Transverse colon (tissue), 4 donors: ENCODE measurements around the gene PDIA5. TPM values are rescaled to one million over a fixed set of nuclear protein-coding genes. Genes with fewer than 3 reads are reported as not detected.
"Not testable (repeated sequence)": the region's sequence is repeated elsewhere in the genome, so short reads cannot be mapped to it uniquely, and the experiment has no call there.

ENCODE experiments used
- DNase-seq: peaks from one replicate; pipeline ENCODE4 v3.0.0-alpha.2; 2019
- H3K27ac ChIP-seq, 4 donors: fragments of 200-600 bp; sonication (generic); 2 replicates each; pipeline ENCODE4 v1.5.1; 2016 to 2018; ENCODE audit warnings: inconsistent platforms in 4 of 4
- H3K27me3 ChIP-seq: fragments of 200-600 bp; sonication (generic); 2 replicates; pipeline ENCODE4 v1.5.1; 2017; ENCODE audit warnings: inconsistent platforms
- H3K36me3 ChIP-seq, 4 donors: fragments of 200-600 bp; sonication (generic); 2 replicates each; pipeline ENCODE4 v1.5.1; 2017 to 2019; ENCODE audit warnings: inconsistent platforms in 4 of 4
- H3K4me1 ChIP-seq, 4 donors: fragments of 200-600 bp; sonication (generic); 2 replicates each; pipeline ENCODE4 v1.5.1; 2017 to 2020; ENCODE audit warnings: inconsistent platforms in 4 of 4
- H3K4me3 ChIP-seq, 4 donors: fragments of 200-600 bp; sonication (generic); 1 replicate in 1 of 4; 2 replicates in 3 of 4; pipeline versions ENCODE4 v1.5.1 to v1.6.1; 2017 to 2019; ENCODE audit warnings: inconsistent platforms in 4 of 4
- H3K9me3 ChIP-seq, 2 donors: fragments of 200-600 bp; sonication (generic); 2 replicates each; pipeline ENCODE4 v1.5.1; 2017 to 2019; ENCODE audit warnings: inconsistent platforms in 2 of 2
- EP300 ChIP-seq: sonication (generic); formaldehyde crosslinking; IDR thresholded peaks from one replicate; pipeline ENCODE4 v1.6.1; 2017; ENCODE audit warnings: antibody characterized with exemption, low read depth
- POLR2A ChIP-seq: fragments of 450-650 bp; IDR thresholded peaks from one replicate; pipeline ENCODE4 v1.6.1; 2016; ENCODE audit warnings: antibody characterized with exemption, mild to moderate bottlenecking, moderate library complexity
- POLR2AphosphoS5 ChIP-seq, 3 donors: sonication (generic); formaldehyde crosslinking; IDR thresholded peaks; one replicate each; pipeline ENCODE4 v1.6.1; 2016; ENCODE audit warnings: antibody characterized with exemption in 3 of 3
- WGBS, 2 donors: methylation state at CpG; one replicate each; pipeline ENCODE4 v1.1.5; 2018; ENCODE audit warnings: low coverage in 1 of 2; 5-methylcytosine and 5-hydroxymethylcytosine counted together
- in situ Hi-C, 4 donors: fragments of 200-750 bp; cut with MboI; loops; one replicate each; pipeline versions ENCODE4 v1.15.0 to v1.15.1; 2017; ENCODE audit warnings: low sequenced_read_pairs in 3 of 4, low pct_ligation_motif_present in 1 of 4, low pct_unique_long_range_greater_than_20kb in 1 of 4
- intact Hi-C: fragments of 100-400 bp; cut with DNase I; formaldehyde crosslinking; loops from one replicate; pipeline ENCODE4 v1.15.1; 2023; ENCODE audit warnings: low total_unique reads
- total RNA-seq, 4 donors: library from RNA; depleted of rRNA; stranded (reverse); fragments of >200 nt; gene quantifications; one replicate each; pipeline ENCODE4 v1.1.0, GENCODE V29; 2016
- TF ChIP-seq, protein P1 (sequence below), 5 experiments: fragments of 200-600 bp in 3 of 5; fragments of 450-650 bp in 2 of 5; sonication (generic) in 3 of 5; IDR thresholded peaks; 1 replicate in 2 of 5; 2 replicates in 3 of 5; pipeline ENCODE4 v1.5.1; 2016 to 2017; ENCODE audit warnings: antibody characterized with exemption in 5 of 5, inconsistent platforms in 3 of 5, mild to moderate bottlenecking in 2 of 5, moderate library complexity in 1 of 5

The PDIA5 gene
- total RNA-seq, 4 donors from 2014 or later: 17.3 to 185 (median 65.1) TPM

GRCh38 chr3:123148772-123149171, 81.9 kb downstream of the PDIA5 start:
- 93 to 96% methylated on average over 8 of the region's 8 CpGs for WGBS, 2 donors
- intact Hi-C loops: no loop called here
- no peaks in the 10 kb centered on the region for H3K27me3 ChIP-seq
- in situ Hi-C loops: no loop called here
- DNase-seq: no peak
- no peak overlapping the region for H3K4me3 ChIP-seq
- H3K27ac ChIP-seq: no peak overlapping the region
- no peaks in the 10 kb centered on the region for H3K9me3 ChIP-seq
- H3K36me3 ChIP-seq: peaks cover 0 to 15% (median 7%) of the 10 kb centered on the region in 4 donors
- no peaks in the 10 kb centered on the region for H3K4me1 ChIP-seq
- TF ChIP-seq EP300: no peak
- TF ChIP-seq POLR2A: no peak
- TF ChIP-seq, protein P1, sequence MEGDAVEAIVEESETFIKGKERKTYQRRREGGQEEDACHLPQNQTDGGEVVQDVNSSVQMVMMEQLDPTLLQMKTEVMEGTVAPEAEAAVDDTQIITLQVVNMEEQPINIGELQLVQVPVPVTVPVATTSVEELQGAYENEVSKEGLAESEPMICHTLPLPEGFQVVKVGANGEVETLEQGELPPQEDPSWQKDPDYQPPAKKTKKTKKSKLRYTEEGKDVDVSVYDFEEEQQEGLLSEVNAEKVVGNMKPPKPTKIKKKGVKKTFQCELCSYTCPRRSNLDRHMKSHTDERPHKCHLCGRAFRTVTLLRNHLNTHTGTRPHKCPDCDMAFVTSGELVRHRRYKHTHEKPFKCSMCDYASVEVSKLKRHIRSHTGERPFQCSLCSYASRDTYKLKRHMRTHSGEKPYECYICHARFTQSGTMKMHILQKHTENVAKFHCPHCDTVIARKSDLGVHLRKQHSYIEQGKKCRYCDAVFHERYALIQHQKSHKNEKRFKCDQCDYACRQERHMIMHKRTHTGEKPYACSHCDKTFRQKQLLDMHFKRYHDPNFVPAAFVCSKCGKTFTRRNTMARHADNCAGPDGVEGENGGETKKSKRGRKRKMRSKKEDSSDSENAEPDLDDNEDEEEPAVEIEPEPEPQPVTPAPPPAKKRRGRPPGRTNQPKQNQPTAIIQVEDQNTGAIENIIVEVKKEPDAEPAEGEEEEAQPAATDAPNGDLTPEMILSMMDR (IDR thresholded peaks at IDR 0.05): no peak
- TF ChIP-seq POLR2AphosphoS5 (IDR thresholded peaks at IDR 0.05): no peak

- Histone ChIP-seq H3K27me3 (no peaks in the 10 kb centered on the region), H3K4me3 (no peak overlapping the region), H3K4me1 (no peaks in the 10 kb centered on the region), H3K36me3 (peaks cover 0 to 15% (median 7%) of the 10 kb centered on the region in 4 donors), H3K27ac (no peak overlapping the region), H3K9me3 (no peaks in the 10 kb centered on the region)
- intact Hi-C loops (no loop called here), in situ Hi-C loops (no loop called here)
- TF ChIP-seq POLR2AphosphoS5 (IDR thresholded peaks at IDR 0.05) (no peak), EP300 (no peak), POLR2A (no peak)
- TF ChIP-seq, protein P1 (IDR thresholded peaks at IDR 0.05): no peak
- no peak for DNase-seq
- WGBS, 2 donors: 86 to 95% methylated on average over 2 to 3 of the region's 3 CpGs
Observed at GRCh38 chr3:123149525-123149924, 82.7 kb downstream of the PDIA5 start.

DNA sequence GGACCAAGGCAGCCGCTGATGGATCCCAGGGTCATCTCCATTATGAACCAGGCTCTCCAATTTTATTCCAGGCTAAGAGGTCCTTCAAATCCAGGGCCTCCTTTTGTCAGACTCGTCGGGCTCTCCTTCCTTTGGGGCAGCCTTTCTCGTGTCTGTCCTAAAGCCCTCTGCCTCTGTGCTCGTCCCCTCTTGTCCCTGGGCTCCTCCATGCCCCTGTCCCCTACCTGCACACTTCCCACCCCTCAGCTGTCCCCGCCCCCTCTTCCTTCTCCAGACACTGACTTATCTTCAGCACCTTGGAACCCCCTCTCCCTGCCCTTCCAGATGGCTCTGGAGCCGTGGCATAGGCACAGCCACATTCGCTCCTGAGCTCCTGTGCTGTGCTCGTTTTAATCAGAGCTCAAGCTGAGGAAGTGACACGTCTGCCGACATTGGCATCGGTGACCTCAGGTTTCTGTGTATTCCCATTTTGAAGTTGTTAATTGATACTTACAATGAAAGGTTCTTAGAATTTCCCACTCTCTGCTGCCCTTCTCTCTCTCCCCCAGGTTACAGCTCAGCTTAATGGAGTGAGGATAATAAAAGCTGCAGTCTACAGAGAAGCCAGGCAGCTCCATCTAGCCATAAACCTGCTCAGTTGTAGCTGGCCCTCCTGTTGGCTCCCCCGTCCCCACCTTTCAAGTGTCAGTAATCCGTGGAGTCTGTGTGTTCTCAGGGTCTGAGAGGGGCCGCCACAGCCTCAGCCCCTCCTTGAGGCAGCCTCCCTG, 83.8 kb downstream of the PDIA5 start:
- Histone ChIP-seq H3K36me3 (peaks cover 0 to 15% (median 7%) of the 10 kb centered on the region in 4 donors), H3K27ac (no peak overlapping the region), H3K4me3 (no peak overlapping the region), H3K4me1 (no peaks in the 10 kb centered on the region), H3K27me3 (no peaks in the 10 kb centered on the region), H3K9me3 (no peaks in the 10 kb centered on the region)
- intact Hi-C loops (no loop called here), in situ Hi-C loops (no loop called here)
- 83 to 92% methylated on average over 2 to 15 of the region's 15 CpGs for WGBS, 2 donors
- TF ChIP-seq POLR2AphosphoS5 (IDR thresholded peaks at IDR 0.05): no peak
- TF ChIP-seq, protein P1 (IDR thresholded peaks at IDR 0.05): no peak
- TF ChIP-seq POLR2A: no peak
- TF ChIP-seq EP300: no peak
- DNase-seq: no peak

- peaks cover 0 to 15% (median 7%) of the 10 kb centered on the region in 4 donors for H3K36me3 ChIP-seq
- DNase-seq: no peak
Observed at GRCh38 chr3:123151251-123151705, 84.5 kb downstream of the PDIA5 start.

DNA sequence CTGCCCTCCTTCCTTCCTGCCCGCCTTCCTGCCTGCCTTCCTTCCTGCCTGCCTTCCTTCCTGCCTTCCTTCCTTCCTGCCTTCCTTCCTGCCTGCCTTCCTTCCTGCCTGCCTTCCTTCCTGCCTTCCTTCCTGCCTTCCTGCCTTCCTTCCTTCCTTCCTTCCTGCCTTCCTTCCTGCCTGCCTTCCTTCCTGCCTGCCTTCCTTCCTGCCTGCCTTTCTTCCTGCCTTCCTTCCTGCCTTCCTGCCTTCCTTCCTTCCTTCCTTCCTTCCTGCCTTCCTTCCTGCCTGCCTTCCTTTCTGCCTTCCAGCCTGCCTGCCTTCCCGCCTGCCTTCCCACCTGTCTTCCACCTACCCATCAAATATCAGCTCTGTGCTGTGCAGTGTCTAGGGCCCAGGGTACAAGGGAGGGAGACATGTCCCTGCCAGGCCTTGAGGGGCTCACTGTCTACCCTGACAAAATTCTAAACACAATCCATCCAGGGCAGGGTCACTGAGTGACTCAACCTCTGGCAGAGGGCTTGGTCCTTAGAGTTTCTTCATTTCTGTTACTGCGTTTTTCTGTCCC, 85.1 kb downstream of the PDIA5 start:
- in situ Hi-C loops, H3K27me3 ChIP-seq, H3K27ac ChIP-seq, H3K9me3 ChIP-seq, intact Hi-C loops, DNase-seq, H3K4me1 ChIP-seq, H3K4me3 ChIP-seq: not testable (repeated sequence)
- H3K36me3 ChIP-seq: peaks cover 0 to 14% (median 5%) of the 10 kb centered on the region in 4 donors
- 57 to 67% methylated on average over 3 of the region's 3 CpGs for WGBS, 2 donors

More at GRCh38 chr3:123151251-123151705, 84.5 kb downstream of the PDIA5 start:
- no peak for TF ChIP-seq EP300
- TF ChIP-seq, protein P1 (IDR thresholded peaks at IDR 0.05): no peak
- no peak for TF ChIP-seq POLR2AphosphoS5 (IDR thresholded peaks at IDR 0.05)
- no peak for TF ChIP-seq POLR2A
- 95% methylated on average over 7 of the region's 7 CpGs; no CpG with 5 or more reads in 1 of the 2 donors for WGBS, 2 donors
- intact Hi-C loops: no loop called here
- H3K27ac ChIP-seq: no peak overlapping the region
- no peaks in the 10 kb centered on the region for H3K9me3 ChIP-seq
- no peaks in the 10 kb centered on the region for H3K27me3 ChIP-seq
- no peak overlapping the region for H3K4me3 ChIP-seq
- H3K4me1 ChIP-seq: no peaks in the 10 kb centered on the region
- in situ Hi-C loops: no loop called here
